ENCODE results near the gene PGBD5. TPM values are rescaled to one million over a fixed set of nuclear protein-coding genes. Genes with fewer than 3 reads are reported as not detected.

PGBD5 gene
- total and polyA plus RNA-seq, 2 of the 13 experiments (the other 11 are each of a cell fraction or from before 2014, with no cell fraction given), result 0.04 to 0.13 TPM

DNA sequence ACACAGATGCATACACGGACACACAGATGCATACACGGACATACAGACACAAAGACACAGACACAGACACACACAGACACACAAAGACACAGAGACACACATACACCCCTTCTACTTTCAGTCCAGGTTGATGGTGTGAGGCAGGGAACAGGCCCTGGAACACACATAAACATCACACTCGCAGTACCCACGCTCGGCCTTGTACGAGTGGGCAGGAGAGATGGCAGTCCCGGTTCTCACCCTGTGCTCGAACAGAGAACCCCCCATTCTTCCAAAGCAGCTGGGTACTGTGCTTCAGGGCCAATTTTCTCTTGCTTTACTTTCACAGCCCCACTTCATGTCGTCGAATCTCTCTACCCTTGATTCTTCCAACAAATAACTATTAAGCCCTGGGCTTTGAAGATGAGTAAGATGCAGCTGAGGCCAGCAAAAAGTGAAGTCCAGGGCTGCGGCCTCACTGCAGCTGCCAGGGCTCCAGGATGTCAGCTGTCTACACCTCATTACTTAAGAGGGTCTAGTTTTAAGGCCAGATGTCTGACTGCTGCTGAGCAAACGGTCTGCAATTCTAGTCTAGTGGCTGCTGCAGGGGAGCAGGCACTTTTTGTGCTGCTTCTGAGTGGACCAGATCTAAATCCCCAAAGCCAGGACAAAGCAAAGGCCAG, 90.1 kb downstream of the PGBD5 start (continued):
- TF ChIP-seq, protein P1, sequence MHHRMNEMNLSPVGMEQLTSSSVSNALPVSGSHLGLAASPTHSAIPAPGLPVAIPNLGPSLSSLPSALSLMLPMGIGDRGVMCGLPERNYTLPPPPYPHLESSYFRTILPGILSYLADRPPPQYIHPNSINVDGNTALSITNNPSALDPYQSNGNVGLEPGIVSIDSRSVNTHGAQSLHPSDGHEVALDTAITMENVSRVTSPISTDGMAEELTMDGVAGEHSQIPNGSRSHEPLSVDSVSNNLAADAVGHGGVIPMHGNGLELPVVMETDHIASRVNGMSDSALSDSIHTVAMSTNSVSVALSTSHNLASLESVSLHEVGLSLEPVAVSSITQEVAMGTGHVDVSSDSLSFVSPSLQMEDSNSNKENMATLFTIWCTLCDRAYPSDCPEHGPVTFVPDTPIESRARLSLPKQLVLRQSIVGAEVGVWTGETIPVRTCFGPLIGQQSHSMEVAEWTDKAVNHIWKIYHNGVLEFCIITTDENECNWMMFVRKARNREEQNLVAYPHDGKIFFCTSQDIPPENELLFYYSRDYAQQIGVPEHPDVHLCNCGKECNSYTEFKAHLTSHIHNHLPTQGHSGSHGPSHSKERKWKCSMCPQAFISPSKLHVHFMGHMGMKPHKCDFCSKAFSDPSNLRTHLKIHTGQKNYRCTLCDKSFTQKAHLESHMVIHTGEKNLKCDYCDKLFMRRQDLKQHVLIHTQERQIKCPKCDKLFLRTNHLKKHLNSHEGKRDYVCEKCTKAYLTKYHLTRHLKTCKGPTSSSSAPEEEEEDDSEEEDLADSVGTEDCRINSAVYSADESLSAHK (CRISPR knock-in tag; IDR thresholded peaks at IDR 0.05; ENCODE audit: borderline replicate concordance), result no peak
- no peak for TF ChIP-seq ZNF556 (CRISPR knock-in tag; IDR thresholded peaks at IDR 0.05; ENCODE audit: borderline replicate concordance)
- no peak for TF ChIP-seq ZNF354B (CRISPR knock-in tag; IDR thresholded peaks at IDR 0.05)

DNA sequence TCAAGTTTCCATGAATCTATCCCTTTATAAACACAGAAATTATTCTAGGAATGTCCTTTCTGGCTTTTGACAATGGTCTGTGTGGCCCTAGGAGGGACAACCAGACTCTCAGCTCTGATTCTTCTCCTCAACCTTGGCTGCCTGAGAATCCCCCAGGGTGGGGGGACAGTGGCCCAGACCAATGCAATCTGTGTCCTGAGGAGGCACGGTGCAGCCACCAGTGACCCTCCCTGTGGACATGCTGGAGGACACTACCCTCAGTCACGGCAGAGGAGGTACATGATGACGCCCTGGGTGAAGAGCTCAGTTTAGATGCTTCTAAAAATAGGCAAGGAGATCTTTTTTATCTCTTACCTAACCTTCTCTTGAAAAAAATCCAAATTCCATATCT, 91.7 kb downstream of the PGBD5 start:
- H3K4me2 ChIP-seq (ENCODE audit: low read depth, low read length), result no peak overlapping the region
- intact Hi-C loops (cut with micrococcal nuclease; ENCODE audit: unreplicated experiment) (no loop called here), in situ Hi-C loops (cut with HindIII; ENCODE audit: extremely low pct_ligation_motif_present, low pct_unique_long_range_greater_than_20kb) (no loop called here)
- H3K36me3 ChIP-seq (replicated peaks in 1 of 2; ENCODE audit: control insufficient read depth in 1 of 2, insufficient read depth in 2 of 2, low read length in 2 of 2), result no peaks in the 10 kb centered on the region
- 0 out of 5 replicates have a peak, but pooled peaks cover 0 to 9% of the 10 kb centered on the region in 2 experiments for H3K27me3 ChIP-seq (ENCODE audit: control insufficient read depth in 1 of 2, insufficient read depth in 2 of 2, low read length in 2 of 2)
- FAIRE-seq (no peak), ATAC-seq (no peak), DNase-seq (ENCODE audit: low spot score) (no peak)
- 21% methylated on average over 3 of the region's 3 CpGs for WGBS (ENCODE audit: low lambda C conversion rate)
- H3K27ac ChIP-seq (ENCODE audit: extremely low read length, insufficient read depth, low read length), result no peak overlapping the region
- no peak overlapping the region for H3K9ac ChIP-seq (ENCODE audit: insufficient read depth, low read depth, low read length)
- H3K79me2 ChIP-seq (ENCODE audit: insufficient read depth, low read length), result no peaks in the 10 kb centered on the region
- H3K9me3 ChIP-seq (ENCODE audit: low read length), result no peaks in the 10 kb centered on the region
- POLR2A ChIA-PET, result no interaction called here
- no TSS peak for BruUV-seq (replicated peaks)
- H4K20me1 ChIP-seq (ENCODE audit: insufficient read depth, low read length), result no peaks in the 10 kb centered on the region
- H2AFZ ChIP-seq (ENCODE audit: low read length), result no peak overlapping the region
- CTCF ChIA-PET (ENCODE audit: low intra/inter-chr PET ratio, low total read pairs), result no interaction called here
- no peak overlapping the region for H3K4me3 ChIP-seq (replicated peaks in 1 of 3; ENCODE audit: insufficient read depth in 1 of 3, low read depth in 2 of 3, low read length in 3 of 3)
- H3K4me1 ChIP-seq (ENCODE audit: insufficient read depth, low read length), result no peaks in the 10 kb centered on the region
- TF ChIP-seq, protein P2, sequence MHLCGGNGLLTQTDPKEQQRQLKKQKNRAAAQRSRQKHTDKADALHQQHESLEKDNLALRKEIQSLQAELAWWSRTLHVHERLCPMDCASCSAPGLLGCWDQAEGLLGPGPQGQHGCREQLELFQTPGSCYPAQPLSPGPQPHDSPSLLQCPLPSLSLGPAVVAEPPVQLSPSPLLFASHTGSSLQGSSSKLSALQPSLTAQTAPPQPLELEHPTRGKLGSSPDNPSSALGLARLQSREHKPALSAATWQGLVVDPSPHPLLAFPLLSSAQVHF (CRISPR knock-in tag; IDR thresholded peaks at IDR 0.05), result no peak
- TF ChIP-seq, protein P3, sequence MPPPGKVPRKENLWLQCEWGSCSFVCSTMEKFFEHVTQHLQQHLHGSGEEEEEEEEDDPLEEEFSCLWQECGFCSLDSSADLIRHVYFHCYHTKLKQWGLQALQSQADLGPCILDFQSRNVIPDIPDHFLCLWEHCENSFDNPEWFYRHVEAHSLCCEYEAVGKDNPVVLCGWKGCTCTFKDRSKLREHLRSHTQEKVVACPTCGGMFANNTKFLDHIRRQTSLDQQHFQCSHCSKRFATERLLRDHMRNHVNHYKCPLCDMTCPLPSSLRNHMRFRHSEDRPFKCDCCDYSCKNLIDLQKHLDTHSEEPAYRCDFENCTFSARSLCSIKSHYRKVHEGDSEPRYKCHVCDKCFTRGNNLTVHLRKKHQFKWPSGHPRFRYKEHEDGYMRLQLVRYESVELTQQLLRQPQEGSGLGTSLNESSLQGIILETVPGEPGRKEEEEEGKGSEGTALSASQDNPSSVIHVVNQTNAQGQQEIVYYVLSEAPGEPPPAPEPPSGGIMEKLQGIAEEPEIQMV (CRISPR knock-in tag; IDR thresholded peaks at IDR 0.05; ENCODE audit: low read depth), result no peak
- TF ChIP-seq PHF5A (CRISPR knock-in tag; IDR thresholded peaks at IDR 0.05; ENCODE audit: low read depth, unreplicated experiment) (no peak), ZNF530 (CRISPR knock-in tag; IDR thresholded peaks at IDR 0.05; ENCODE audit: low read depth) (no peak)
- TF ChIP-seq, protein P4, sequence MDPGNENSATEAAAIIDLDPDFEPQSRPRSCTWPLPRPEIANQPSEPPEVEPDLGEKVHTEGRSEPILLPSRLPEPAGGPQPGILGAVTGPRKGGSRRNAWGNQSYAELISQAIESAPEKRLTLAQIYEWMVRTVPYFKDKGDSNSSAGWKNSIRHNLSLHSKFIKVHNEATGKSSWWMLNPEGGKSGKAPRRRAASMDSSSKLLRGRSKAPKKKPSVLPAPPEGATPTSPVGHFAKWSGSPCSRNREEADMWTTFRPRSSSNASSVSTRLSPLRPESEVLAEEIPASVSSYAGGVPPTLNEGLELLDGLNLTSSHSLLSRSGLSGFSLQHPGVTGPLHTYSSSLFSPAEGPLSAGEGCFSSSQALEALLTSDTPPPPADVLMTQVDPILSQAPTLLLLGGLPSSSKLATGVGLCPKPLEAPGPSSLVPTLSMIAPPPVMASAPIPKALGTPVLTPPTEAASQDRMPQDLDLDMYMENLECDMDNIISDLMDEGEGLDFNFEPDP (CRISPR knock-in tag; conservative IDR thresholded peaks at IDR 0.05), result no peak
